DND-41 (cell line): ENCODE data around the gene PROM2.

Experiments used
- CTCF ChIP-seq: IDR thresholded peaks from 2 replicates; pipeline ENCODE4 v1.5.1; 2012; ENCODE audit warnings: borderline replicate concordance, low read length, moderate library complexity, mild to moderate bottlenecking; ENCODE audit not compliant: poor library complexity, severe bottlenecking; ENCODE audit errors: extremely low read depth
- EZH2 ChIP-seq: IDR thresholded peaks from 3 replicates; pipeline ENCODE4 v1.6.1; 2012; ENCODE audit warnings: borderline replicate concordance, low read depth, mild to moderate bottlenecking, moderate library complexity, low read length, inconsistent platforms; ENCODE audit not compliant: severe bottlenecking

GRCh38 chr2:95283562-95283961 lies 9.3 kb downstream of the PROM2 start:
- TF ChIP-seq CTCF (no peak), EZH2 (no peak)
